H1 (cell line): Measurements from ENCODE around the gene ARMC7. TPM values are rescaled to one million over a fixed set of nuclear protein-coding genes. Genes with fewer than 3 reads are reported as not detected.

Source experiments
- CTCF ChIA-PET: fragments of 300-600 bp; sonication (Branson Sonifier 250); formaldehyde crosslinking; loops from one replicate; lab custom pipeline; 2021; ENCODE audit not compliant: partially characterized antibody; lab: Charles Lee
- POLR2A ChIA-PET: fragments of 300-600 bp; sonication (Branson Sonifier 250); formaldehyde crosslinking; loops from one replicate; lab custom pipeline; 2021; ENCODE audit warnings: inconsistent platforms; ENCODE audit not compliant: partially characterized antibody; lab: Charles Lee
- DNase-seq, 2 experiments: peaks; one replicate each; pipeline versions ENCODE4 v3.0.0 to v3.0.0-alpha.2; 2010 to 2022; ENCODE audit warnings: low spot score in 2 of 2, low read depth in 1 of 2, mixed read lengths in 1 of 2
- FAIRE-seq: peaks from 2 replicates; lab custom pipeline; 2011; peaks lifted over from hg19 to GRCh38; lab: Jason Lieb, UNC
- H2AFZ ChIP-seq: 2 replicates; pipeline ENCODE4 v1.8.1; 2012; ENCODE audit warnings: low read length, inconsistent platforms
- H2AK5ac ChIP-seq: 2 replicates; pipeline ENCODE4 v1.6.1; 2013; ENCODE audit warnings: low read depth, low read length
- H2BK120ac ChIP-seq: replicated peaks from 2 replicates; pipeline ENCODE3; 2013; ENCODE audit warnings: low read depth, low read length, inconsistent platforms
- H2BK12ac ChIP-seq: 2 replicates; pipeline ENCODE4 v1.6.1; 2013; ENCODE audit warnings: low read depth, low read length
- H2BK15ac ChIP-seq: 2 replicates; pipeline ENCODE4 v1.6.1; 2013; ENCODE audit warnings: low read length
- H2BK20ac ChIP-seq: 2 replicates; pipeline ENCODE4 v1.6.1; 2013; ENCODE audit warnings: low read length
- H2BK5ac ChIP-seq: 2 replicates; pipeline ENCODE4 v1.6.1; 2013; ENCODE audit warnings: low read depth, low read length
- H3K14ac ChIP-seq: 2 replicates; pipeline ENCODE4 v1.6.1; 2013; ENCODE audit warnings: inconsistent platforms; ENCODE audit not compliant: insufficient read length
- H3K18ac ChIP-seq: 2 replicates; pipeline ENCODE4 v1.6.1; 2013; ENCODE audit warnings: low read length; ENCODE audit errors: extremely low read depth
- H3K23ac ChIP-seq: 2 replicates; pipeline ENCODE4 v1.6.1; 2013; ENCODE audit warnings: inconsistent platforms; ENCODE audit not compliant: insufficient read length
- H3K23me2 ChIP-seq: 2 replicates; pipeline ENCODE4 v1.6.1; 2013; ENCODE audit warnings: low read depth, low read length
- H3K27ac ChIP-seq: 2 replicates; pipeline ENCODE4 v1.6.1; 2011; ENCODE audit warnings: low read depth, low read length, inconsistent platforms
- H3K27me3 ChIP-seq, 4 experiments: replicated peaks in 1 of 4; 1 replicate in 1 of 4; 2 replicates in 3 of 4; pipeline versions ENCODE4 v1.6.1 to v1.8.1; 2011 to 2013; ENCODE audit warnings: low read length in 3 of 4, mild to moderate bottlenecking in 3 of 4, inconsistent platforms in 2 of 4, mixed read lengths in 2 of 4, moderate library complexity in 1 of 4; ENCODE audit not compliant: control insufficient read depth in 3 of 4, insufficient read depth in 3 of 4; ENCODE audit errors: extremely low read depth in 1 of 4
- H3K36me3 ChIP-seq, 4 experiments: 2 replicates each; pipeline versions ENCODE4 v1.6.1 to v1.8.1; 2011 to 2013; ENCODE audit warnings: mild to moderate bottlenecking in 4 of 4, low read length in 3 of 4, moderate library complexity in 2 of 4, control low read depth in 1 of 4, inconsistent platforms in 1 of 4; ENCODE audit not compliant: insufficient read depth in 4 of 4, control insufficient read depth in 2 of 4
- H3K4ac ChIP-seq: replicated peaks from 2 replicates; pipeline ENCODE3; 2013; ENCODE audit warnings: low read length, low read depth, mixed read lengths, inconsistent platforms; ENCODE audit not compliant: insufficient read length
- H3K4me1 ChIP-seq, 4 experiments: replicated peaks in 1 of 4; 1 replicate in 1 of 4; 2 replicates in 3 of 4; pipeline versions ENCODE4 v1.6.1 to v1.8.1; 2011 to 2013; ENCODE audit warnings: low read length in 3 of 4, inconsistent platforms in 2 of 4, mixed read lengths in 1 of 4; ENCODE audit not compliant: insufficient read depth in 4 of 4, control insufficient read depth in 3 of 4
- H3K4me2 ChIP-seq, 2 experiments: 2 replicates each; pipeline versions ENCODE4 v1.6.1 to v1.8.1; 2011 to 2013; ENCODE audit warnings: low read depth in 2 of 2, low read length in 2 of 2, control low read depth in 1 of 2, inconsistent platforms in 1 of 2, mild to moderate bottlenecking in 1 of 2; ENCODE audit not compliant: insufficient read depth in 1 of 2
- H3K4me3 ChIP-seq, 4 experiments: fragments of 200-600, 300-600 bp in 1 of 4; sonication (generic), shearing (Covaris generic), sonication (Bioruptor Twin) in 1 of 4; 2 replicates each; pipeline versions ENCODE4 v1.5.1 to v1.8.1; 2011 to 2016; ENCODE audit warnings: low read length in 4 of 4, low read depth in 3 of 4, control low read depth in 2 of 4, inconsistent platforms in 2 of 4, mild to moderate bottlenecking in 2 of 4, mixed read lengths in 1 of 4, moderate library complexity in 1 of 4; ENCODE audit not compliant: insufficient read depth in 2 of 4; ENCODE audit errors: extremely low read depth in 1 of 4
- H3K56ac ChIP-seq: replicated peaks from 2 replicates; pipeline ENCODE3; 2013; ENCODE audit warnings: low read depth, mild to moderate bottlenecking, mixed read lengths, low read length, inconsistent platforms; ENCODE audit not compliant: insufficient read length
- H3K79me1 ChIP-seq: 2 replicates; pipeline ENCODE4 v1.6.1; 2013; ENCODE audit warnings: low read depth, low read length, control low read depth
- H3K79me2 ChIP-seq, 2 experiments: 2 replicates each; pipeline versions ENCODE4 v1.6.1 to v1.8.1; 2012 to 2013; ENCODE audit warnings: low read length in 2 of 2, mild to moderate bottlenecking in 2 of 2, inconsistent platforms in 1 of 2; ENCODE audit not compliant: insufficient read depth in 2 of 2, control insufficient read depth in 1 of 2
- H3K9ac ChIP-seq, 4 experiments: replicated peaks in 1 of 4; 1 replicate in 1 of 4; 2 replicates in 3 of 4; pipeline versions ENCODE4 v1.6.1 to v1.8.1; 2011 to 2013; ENCODE audit warnings: low read depth in 3 of 4, low read length in 3 of 4, control low read depth in 2 of 4, mild to moderate bottlenecking in 2 of 4, moderate library complexity in 2 of 4, inconsistent platforms in 1 of 4; ENCODE audit errors: extremely low read depth in 1 of 4
- H3K9me3 ChIP-seq, 2 experiments: 2 replicates each; pipeline versions ENCODE4 v1.6.1 to v1.8.1; 2012 to 2013; ENCODE audit warnings: mild to moderate bottlenecking in 2 of 2, moderate library complexity in 2 of 2, control low read depth in 1 of 2, inconsistent platforms in 1 of 2, low read depth in 1 of 2, low read length in 1 of 2, mixed read lengths in 1 of 2; ENCODE audit not compliant: insufficient read depth in 2 of 2
- H4K20me1 ChIP-seq, 2 experiments: replicated peaks in 1 of 2; 2 replicates each; pipeline versions ENCODE3 to v1.8.1; 2011 to 2013; ENCODE audit warnings: inconsistent platforms in 2 of 2, low read length in 2 of 2, mild to moderate bottlenecking in 1 of 2; ENCODE audit not compliant: insufficient read depth in 2 of 2, control insufficient read depth in 1 of 2
- H4K5ac ChIP-seq: 2 replicates; pipeline ENCODE4 v1.6.1; 2013; ENCODE audit warnings: low read length, low read depth, mixed read lengths, inconsistent platforms; ENCODE audit not compliant: insufficient read length
- H4K8ac ChIP-seq: 2 replicates; pipeline ENCODE4 v1.8.0; 2013; ENCODE audit warnings: mild to moderate bottlenecking, moderate library complexity, low read length, inconsistent platforms; ENCODE audit not compliant: insufficient read depth; ENCODE audit errors: extremely low read depth
- H4K91ac ChIP-seq: replicated peaks from 2 replicates; pipeline ENCODE3; 2013; ENCODE audit warnings: low read length, mixed read lengths, inconsistent platforms; ENCODE audit not compliant: insufficient read length
- ATF2 ChIP-seq: IDR thresholded peaks from 2 replicates; pipeline ENCODE4 v1.6.1; 2012; ENCODE audit warnings: low read length, inconsistent platforms
- BRCA1 ChIP-seq: IDR thresholded peaks from 2 replicates; pipeline ENCODE4 v1.6.1; 2012; ENCODE audit warnings: low read depth, low read length, improper control_type of control experiment
- E2F6 ChIP-seq: IDR thresholded peaks from 2 replicates; pipeline ENCODE4 v1.6.1; 2012; ENCODE audit warnings: inconsistent platforms
- GTF2F1 ChIP-seq: IDR thresholded peaks from 2 replicates; pipeline ENCODE4 v1.6.1; 2012; ENCODE audit warnings: low read depth, low read length, improper control_type of control experiment, borderline replicate concordance
- SRF ChIP-seq: IDR thresholded peaks from 2 replicates; pipeline ENCODE4 v1.6.1; 2011; ENCODE audit warnings: mild to moderate bottlenecking, low read depth, low read length, moderate library complexity
- SUZ12 ChIP-seq: fragments of 200-600 bp; sonication (generic); IDR thresholded peaks from 2 replicates; pipeline ENCODE4 v1.6.1; 2012; ENCODE audit warnings: mild to moderate bottlenecking, inconsistent platforms, low read length, moderate library complexity, mixed read lengths
- WGBS, 2 experiments: shearing (Covaris generic) in 1 of 2; methylation state at CpG; one replicate each; pipeline versions ENCODE4 v1.1.6 to v1.1.7; 2013 to 2015; ENCODE audit warnings: low lambda C conversion rate in 2 of 2, mixed read lengths in 2 of 2, inconsistent platforms in 1 of 2, low coverage in 1 of 2, missing lambda C conversion rate in 1 of 2; ENCODE audit not compliant: insufficient replicate concordance in 2 of 2, insufficient coverage in 1 of 2, insufficient read length in 1 of 2; ENCODE audit errors: extremely low coverage in 1 of 2, missing lambda C conversion rate in 1 of 2; 5-methylcytosine and 5-hydroxymethylcytosine counted together
- polyA plus RNA-seq, 7 experiments: library from polyadenylated mRNA; depleted of rRNA in 3 of 7; stranded (reverse) in 5 of 7; unstranded in 2 of 7; fragments of >200 nt in 5 of 7; fragments of 200-250 nt in 2 of 7; gene quantifications; 1 replicate in 5 of 7; 2 replicates in 1 of 7; 4 replicates in 1 of 7; pipeline versions ENCODE4 v1.2.1 to v1.2.3, GENCODE V29; 2011 to 2013; ENCODE audit warnings: missing spikeins in 2 of 7, mixed read lengths in 2 of 7
- total RNA-seq: library from RNA; stranded (reverse); fragmentation: NEBNext Ultra II Directional; extraction: Animal tissue kit (Norgen Biotek cat#: 25700); gene quantifications from 2 replicates; pipeline ENCODE4 v1.2.1, GENCODE V29; 2021

Gene ARMC7
- total and polyA plus RNA-seq, 2 of the 8 experiments (the other 6 are each of a cell fraction or from before 2014, with no cell fraction given) = 9.8 to 13.6 TPM

DNA sequence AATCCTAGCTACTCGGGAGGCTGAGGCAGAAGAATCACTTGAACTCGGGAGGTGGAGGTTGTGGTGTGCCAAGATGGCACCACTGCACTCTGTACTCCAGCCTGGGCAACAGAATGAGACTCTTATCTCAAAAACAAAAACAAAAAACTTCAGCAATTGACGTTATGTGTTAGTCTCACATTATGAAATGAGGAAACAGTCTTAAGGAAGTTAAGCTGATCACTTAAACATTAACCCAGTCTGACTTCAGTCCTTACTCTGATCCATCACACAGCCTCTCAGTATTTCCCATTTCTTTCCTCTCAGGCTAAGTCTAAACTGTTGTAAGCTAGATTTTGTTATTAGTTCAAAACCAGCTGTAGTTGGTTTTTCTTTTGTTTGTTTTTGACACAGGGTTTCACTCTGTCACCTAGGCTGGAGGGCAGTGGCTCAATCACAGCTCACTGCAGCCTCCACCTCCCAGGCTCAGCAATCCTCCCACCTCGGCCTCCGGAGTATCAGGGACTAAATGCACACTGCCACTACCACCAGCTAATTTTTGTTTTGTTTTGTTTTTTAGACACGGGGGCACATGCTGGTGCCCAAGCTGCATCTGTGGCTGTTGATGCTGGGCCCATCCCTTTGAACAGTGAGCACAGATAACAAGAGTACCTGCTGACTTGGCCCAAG, 38.2 kb downstream of the ARMC7 start:
- Histone ChIP-seq H3K4me2 (no peak overlapping the region), H2BK120ac (no peak overlapping the region), H2BK15ac (no peak overlapping the region), H2AFZ (no peak overlapping the region), H3K14ac (no peak overlapping the region), H4K20me1 (peaks cover 3 to 12% of the 10 kb centered on the region in 2 experiments), H3K56ac (no peak overlapping the region), H3K23ac (no peak overlapping the region), H3K18ac (no peak overlapping the region), H3K4ac (no peak overlapping the region), H3K9me3 (no peaks in the 10 kb centered on the region), H4K5ac (no peak overlapping the region), H2BK5ac (no peak overlapping the region), H4K91ac (no peak overlapping the region), H3K4me1 (peaks cover 0 to 2% (median 1%) of the 10 kb centered on the region in 4 experiments; a peak in 2 of 7 replicates), H2BK12ac (no peak overlapping the region), H2BK20ac (no peak overlapping the region), H4K8ac (no peak overlapping the region), H3K27ac (no peak overlapping the region), H3K23me2 (peaks cover 3% of the 10 kb centered on the region), H3K4me3 (no peak overlapping the region), H3K36me3 (peaks cover 35 to 59% (median 50%) of the 10 kb centered on the region in 4 experiments), H3K9ac (no peak overlapping the region), H3K79me2 (peaks cover 22 to 66% of the 10 kb centered on the region in 2 experiments), H2AK5ac (no peak overlapping the region), H3K27me3 (no peaks in the 10 kb centered on the region), H3K79me1 (peaks cover 2% of the 10 kb centered on the region; the same call in 1 of the 2 replicates)
- POLR2A ChIA-PET = interaction anchor here (0.6 to 3.2 kb wide), 10 partner anchors 9 to 34 kb away, joined by 3 to 27 read pairs (median 5); partner anchors contain the start of gene NT5C
- DNase-seq (no peak), FAIRE-seq (no peak)
- CTCF ChIA-PET = interaction anchor here (0.7 to 5.1 kb wide), 10 partner anchors 17 to 91 kb away, joined by 3 to 26 read pairs (median 5); partner anchors contain the start of genes NT5C and NUP85
- no peak for TF ChIP-seq BRCA1
- no peak for TF ChIP-seq E2F6
- TF ChIP-seq SRF = no peak
- no peak for TF ChIP-seq SUZ12
- no peak for TF ChIP-seq GTF2F1
- no peak for TF ChIP-seq ATF2
- whole genome bisulfite sequencing, 2 experiments = 92% methylated on average over 6 of the region's 6 CpGs; no CpG with 5 or more reads in 1 of the 2 experiments
